CD4-positive, alpha-beta T cell (primary cell): ENCODE measurements around the gene RAB17. TPM values are rescaled to one million over a fixed set of nuclear protein-coding genes. Genes with fewer than 3 reads are reported as not detected.

ENCODE experiments used
- ATAC-seq: fragments of 200-7000 bp; cut with Tn5 transposase; one replicate; pipeline ENCODE4 v1.10.0; 2022; ENCODE audit warnings: mild to moderate bottlenecking; ENCODE audit not compliant: poor library complexity
- CTCF ChIA-PET: fragments of 350-600 bp; sonication (Branson Sonifier 250); formaldehyde crosslinking; loops from one replicate; lab custom pipeline; 2021; ENCODE audit warnings: antibody characterized with exemption, inconsistent platforms; lab: Charles Lee
- POLR2A ChIA-PET: fragments of 350-600 bp; sonication (Branson Sonifier 250); formaldehyde crosslinking; loops from one replicate; lab custom pipeline; 2021; ENCODE audit warnings: antibody characterized with exemption, inconsistent platforms; lab: Charles Lee
- DNase-seq, 14 experiments: peaks; one replicate each; pipeline ENCODE4 v3.0.0-alpha.2; 2013 to 2020; ENCODE audit warnings: mixed read lengths in 2 of 14
- H3K27ac ChIP-seq, 2 donors: one replicate each; pipeline versions ENCODE4 v1.5.1 to v1.7.0; 2013; ENCODE audit warnings: low read length in 2 of 2, low read depth in 1 of 2, mild to moderate bottlenecking in 1 of 2
- H3K27me3 ChIP-seq, 2 experiments: 1 replicate in 1 of 2; 2 replicates in 1 of 2; pipeline versions ENCODE4 v1.6.1 to v1.7.0; 2013; ENCODE audit warnings: low read length in 2 of 2, control low read depth in 1 of 2, mild to moderate bottlenecking in 1 of 2, moderate library complexity in 1 of 2; ENCODE audit not compliant: insufficient read depth in 2 of 2, control insufficient read depth in 1 of 2
- H3K36me3 ChIP-seq: one replicate; pipeline ENCODE4 v1.6.1; 2013; ENCODE audit warnings: low read length, control low read depth; ENCODE audit not compliant: insufficient read depth
- H3K4me1 ChIP-seq: one replicate; pipeline ENCODE4 v1.6.1; 2013; ENCODE audit warnings: low read length, control low read depth; ENCODE audit not compliant: insufficient read depth
- H3K4me3 ChIP-seq: one replicate; pipeline ENCODE4 v1.5.1; 2013; ENCODE audit warnings: mild to moderate bottlenecking, low read length, moderate library complexity
- H3K9me3 ChIP-seq, 2 experiments: 1 replicate in 1 of 2; 2 replicates in 1 of 2; pipeline versions ENCODE4 v1.6.1 to v1.7.0; 2013; ENCODE audit warnings: low read length in 2 of 2, mild to moderate bottlenecking in 2 of 2, control low read depth in 1 of 2, moderate library complexity in 1 of 2; ENCODE audit not compliant: control insufficient read depth in 1 of 2, insufficient read depth in 1 of 2
- H3K27ac Mint-ChIP-seq: one replicate; pipeline ENCODE4 v1.8.0; 2020; ENCODE audit warnings: mixed read lengths
- H3K27me3 Mint-ChIP-seq: one replicate; pipeline ENCODE4 v1.8.0; 2021; ENCODE audit warnings: mixed read lengths
- H3K36me3 Mint-ChIP-seq: one replicate; pipeline ENCODE4 v1.8.0; 2021; ENCODE audit warnings: low read depth, mixed read lengths
- H3K4me1 Mint-ChIP-seq: one replicate; pipeline ENCODE4 v1.8.0; 2021; ENCODE audit warnings: low read depth, mixed read lengths
- H3K4me3 Mint-ChIP-seq: one replicate; pipeline ENCODE4 v1.8.0; 2020; ENCODE audit warnings: mild to moderate bottlenecking, mixed read lengths
- H3K9me3 Mint-ChIP-seq: one replicate; pipeline ENCODE4 v1.8.0; 2020; ENCODE audit warnings: mixed read lengths
- CTCF ChIP-seq: fragments of 200-600 bp; IDR thresholded peaks from one replicate; pipeline ENCODE4 v1.8.0; 2022; ENCODE audit warnings: antibody characterized with exemption, mild to moderate bottlenecking
- intact Hi-C, 2 experiments: fragments of 100-400 bp; cut with DNase I in 1 of 2; cut with micrococcal nuclease in 1 of 2; formaldehyde crosslinking; loops; one replicate each; pipeline versions ENCODE4 v1.15.1 to v1.9.0; 2023 to 2025; cut with DNase I, micrococcal nuclease
- total RNA-seq, 174 experiments: library from RNA in 2 of 174; stranded (reverse) in 2 of 174; gene quantifications; one replicate each; pipeline ENCODE4 v1.2.3 and lab custom pipeline; 2021 to 2026

RAB17 gene
- total RNA-seq, 2 experiments from 2014 or later: not detected

GRCh38 chr2:237575869-237576862, 14.4 kb downstream of the RAB17 start:
- peaks cover 5% of the 10 kb centered on the region for H3K4me1 Mint-ChIP-seq
- no peaks in the 10 kb centered on the region for H3K9me3 Mint-ChIP-seq
- ChIA-PET CTCF (no interaction called here), POLR2A (no interaction called here)
- peaks cover 6% of the 10 kb centered on the region for H3K4me1 ChIP-seq
- H3K9me3 ChIP-seq: no peaks in the 10 kb centered on the region
- H3K27me3 Mint-ChIP-seq: peaks cover 7% of the 10 kb centered on the region
- H3K27ac ChIP-seq: no peak overlapping the region
- no peak overlapping the region for H3K4me3 ChIP-seq
- no peaks in the 10 kb centered on the region for H3K36me3 ChIP-seq
- peaks cover 0 to 4% of the 10 kb centered on the region in 2 experiments for H3K27me3 ChIP-seq
- intact Hi-C loops: loop anchor here (10.0 kb wide), 2 partner anchors 151 to 1231 kb away; no protein-coding TSS in a partner anchor
- H3K36me3 Mint-ChIP-seq: no peaks in the 10 kb centered on the region
- DNase-seq: no peak
- no peak for ATAC-seq
- H3K4me3 Mint-ChIP-seq: no peak overlapping the region
- no peak for TF ChIP-seq CTCF
- H3K27ac Mint-ChIP-seq: no peak overlapping the region

- Histone ChIP-seq H3K27me3 (peaks cover 0 to 4% of the 10 kb centered on the region in 2 experiments), H3K36me3 (no peaks in the 10 kb centered on the region), H3K4me3 (no peak overlapping the region), H3K9me3 (no peaks in the 10 kb centered on the region), H3K27ac (no peak overlapping the region), H3K4me1 (peaks cover 6% of the 10 kb centered on the region)
- intact Hi-C loops: loop anchor here (10.0 kb wide), 2 partner anchors 150 to 1230 kb away; no protein-coding TSS in a partner anchor
- ATAC-seq (no peak), DNase-seq (no peak)
- H3K27me3 Mint-ChIP-seq: peaks cover 7% of the 10 kb centered on the region
- H3K36me3 Mint-ChIP-seq: no peaks in the 10 kb centered on the region
- ChIA-PET CTCF (no interaction called here), POLR2A (no interaction called here)
- H3K27ac Mint-ChIP-seq: no peak overlapping the region
- H3K9me3 Mint-ChIP-seq: no peaks in the 10 kb centered on the region
- TF ChIP-seq CTCF: no peak
- no peak overlapping the region for H3K4me3 Mint-ChIP-seq
- peaks cover 5% of the 10 kb centered on the region for H3K4me1 Mint-ChIP-seq
These were observed 15.4 kb downstream of the RAB17 start for GRCh38 chr2:237574894-237575868.

GRCh38 chr2:237574467-237574866, 16.1 kb downstream of the RAB17 start:
- H3K4me1 Mint-ChIP-seq: peaks cover 5% of the 10 kb centered on the region
- POLR2A ChIA-PET: no interaction called here
- ATAC-seq: no peak
- H3K36me3 Mint-ChIP-seq: no peaks in the 10 kb centered on the region
- no peak for TF ChIP-seq CTCF
- DNase-seq: no peak
- H3K4me3 Mint-ChIP-seq: no peak overlapping the region
- Histone ChIP-seq H3K27me3 (peaks cover 0 to 4% of the 10 kb centered on the region in 2 experiments), H3K4me3 (no peak overlapping the region), H3K27ac (no peak overlapping the region), H3K4me1 (peaks cover 6% of the 10 kb centered on the region), H3K9me3 (no peaks in the 10 kb centered on the region), H3K36me3 (no peaks in the 10 kb centered on the region)
- peaks cover 7% of the 10 kb centered on the region for H3K27me3 Mint-ChIP-seq
- H3K27ac Mint-ChIP-seq: no peak overlapping the region
- intact Hi-C loops: loop anchor here (10.0 kb wide), 2 partner anchors 150 to 1230 kb away; no protein-coding TSS in a partner anchor
- CTCF ChIA-PET: no interaction called here
- H3K9me3 Mint-ChIP-seq: no peaks in the 10 kb centered on the region
